Measurements from ENCODE around the gene FBXO42.

- TF ChIP-seq POLR2A (IDR thresholded peaks at IDR 0.05), result no peak
- no peak for TF ChIP-seq CTCF (IDR thresholded peaks at IDR 0.05)
Measured at GRCh38 chr1:16229976-16230740, 122.1 kb downstream of the FBXO42 start.

Measured in stomach (tissue), 4 donors.